TTC549 (cell line): ENCODE results near the gene CEP290.

Experiments used
- FAIRE-seq: peaks from 2 replicates; lab custom pipeline; 2012; peaks lifted over from hg19 to GRCh38; lab: Jason Lieb, UNC

Gene CEP290

DNA sequence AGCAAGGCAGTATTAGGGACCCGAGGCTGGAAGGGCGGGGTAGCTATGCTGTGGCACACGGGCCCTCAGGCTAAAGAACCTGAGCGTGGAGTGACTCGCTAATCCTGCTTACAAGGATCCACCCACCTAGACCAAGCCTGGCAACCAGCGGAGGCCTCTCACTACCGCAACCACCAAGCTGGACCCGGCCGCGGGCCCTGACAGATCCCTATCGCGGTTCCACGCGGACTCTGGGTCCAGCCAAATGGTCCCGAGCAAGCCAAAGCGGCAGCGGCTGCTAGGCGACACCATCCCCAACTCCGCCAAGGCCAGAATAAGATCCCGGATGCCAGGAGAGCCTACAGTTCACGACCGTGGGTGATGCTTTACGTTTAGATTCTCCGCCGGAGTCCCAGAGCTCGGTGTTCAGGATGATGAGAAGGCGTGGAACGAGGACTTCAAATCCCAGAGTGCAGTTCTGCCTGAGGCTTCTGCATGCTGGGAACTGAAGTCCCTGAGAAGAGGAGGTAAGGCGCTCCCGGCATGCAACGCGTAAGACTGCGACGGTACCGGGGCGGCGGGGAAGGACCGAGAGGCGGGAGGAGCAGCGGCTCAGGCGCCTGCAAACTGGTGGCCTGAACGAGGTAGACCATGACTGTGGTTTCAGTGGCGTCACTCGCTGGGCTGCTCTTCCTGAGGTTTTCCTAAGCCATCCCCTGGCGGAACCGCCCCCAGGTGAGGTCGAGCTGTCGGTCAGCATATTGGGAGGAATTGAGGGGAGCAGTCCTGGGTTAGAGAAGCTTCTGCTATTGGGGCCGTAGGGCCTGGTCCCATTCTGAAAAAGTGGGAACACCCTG, at the start of gene CEP290, which contains the start of gene TMTC3:
CEP290 (minus strand) TSS at position 315 of the 836 bp plus-strand sequence. CDS start 781 bp downstream, outside the sequence.
TMTC3 (plus strand) TSS at position 534 of the 836 bp plus-strand sequence. CDS start 6,009 bp downstream, outside the sequence.
- FAIRE-seq, result peak; percentile 96

GRCh38 chr12:88188180-88188579, 46.3 kb upstream of the CEP290 start:
- peak; percentile 20 for FAIRE-seq

DNA sequence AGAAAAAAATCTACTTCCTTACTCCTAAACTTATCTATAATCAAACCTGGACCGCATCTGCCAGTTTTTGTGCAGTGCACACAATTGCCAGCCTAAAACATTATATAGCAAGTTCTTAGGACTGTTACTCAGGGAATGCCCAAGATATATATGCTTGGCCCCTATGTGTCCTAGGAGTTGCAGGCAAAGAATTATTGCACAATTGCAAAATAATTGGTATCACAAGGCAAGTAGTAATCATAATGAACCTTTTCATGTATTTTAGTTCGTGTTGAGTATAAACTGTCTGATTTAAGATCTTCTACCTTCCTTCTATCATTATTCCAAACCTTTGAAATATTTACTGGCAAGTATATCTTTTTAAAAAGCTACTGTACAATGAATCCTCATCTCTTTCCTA, 45.7 kb upstream of the CEP290 start:
- FAIRE-seq, result no peak

DNA sequence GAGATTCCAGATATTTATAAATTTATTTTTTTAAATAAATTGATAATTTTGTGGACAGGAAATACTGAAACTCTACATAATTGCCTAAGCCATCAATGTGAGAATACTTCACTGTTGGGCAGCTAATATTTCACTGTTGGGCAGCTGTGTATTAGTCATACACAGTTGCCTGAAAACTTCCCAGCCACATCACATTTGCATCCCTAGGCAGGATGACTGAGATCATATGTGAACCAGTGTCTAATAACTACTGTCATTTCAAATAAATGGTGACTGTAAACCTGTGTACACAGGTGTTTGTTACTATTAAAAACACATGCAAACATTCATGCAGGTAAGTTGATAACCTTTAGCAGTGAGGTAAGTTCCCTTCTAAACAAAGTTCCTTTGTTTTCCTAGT, 44.1 kb upstream of the CEP290 start:
- FAIRE-seq, result no peak

DNA sequence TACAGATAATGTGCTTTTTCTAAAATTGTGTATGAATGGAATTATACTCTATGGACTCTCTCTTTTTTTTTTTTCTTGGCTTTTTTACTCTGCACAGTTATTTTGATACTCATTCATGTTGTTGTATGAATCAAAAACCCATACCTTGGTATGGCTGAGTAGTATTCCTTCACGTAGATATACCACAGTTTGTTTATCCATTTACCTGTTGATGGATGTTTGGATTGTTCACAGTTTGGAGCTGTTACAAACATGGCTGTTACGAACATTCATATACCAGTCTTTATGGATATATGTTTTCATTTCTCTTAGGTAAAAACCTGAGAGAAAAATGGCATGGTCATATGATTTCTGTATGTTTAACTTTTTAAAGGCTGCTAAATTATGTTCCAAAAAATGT, 43.4 kb upstream of the CEP290 start:
- no peak for FAIRE-seq

GRCh38 chr12:88184196-88184595, 42.3 kb upstream of the CEP290 start:
- no peak for FAIRE-seq

- FAIRE-seq, result no peak
Measured at GRCh38 chr12:88182416-88182815, 40.5 kb upstream of the CEP290 start.

DNA sequence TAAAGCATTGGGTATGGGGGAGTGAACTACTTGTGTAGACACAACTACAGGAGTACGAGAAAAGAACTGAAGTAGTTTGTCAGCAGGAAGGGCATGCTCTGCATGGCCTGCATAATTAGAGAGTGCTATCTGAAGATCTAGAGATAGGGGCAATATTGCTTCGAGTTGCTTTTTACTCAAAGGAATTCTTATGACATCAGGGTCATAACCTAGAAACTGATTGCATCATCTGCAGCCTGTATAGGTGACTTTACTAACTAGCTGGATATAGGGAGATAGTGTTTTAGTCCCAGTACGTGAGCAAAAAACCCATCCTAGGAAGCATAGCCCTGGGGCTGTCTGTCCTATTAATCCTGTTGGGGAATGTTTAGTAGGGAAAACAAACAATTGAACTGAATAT, 40.0 kb upstream of the CEP290 start:
- no peak for FAIRE-seq

- FAIRE-seq, result no peak
Measured at GRCh38 chr12:88179436-88180014, 37.6 kb upstream of the CEP290 start.

- FAIRE-seq, result no peak
Measured at GRCh38 chr12:88175544-88175943, 33.7 kb upstream of the CEP290 start.

DNA sequence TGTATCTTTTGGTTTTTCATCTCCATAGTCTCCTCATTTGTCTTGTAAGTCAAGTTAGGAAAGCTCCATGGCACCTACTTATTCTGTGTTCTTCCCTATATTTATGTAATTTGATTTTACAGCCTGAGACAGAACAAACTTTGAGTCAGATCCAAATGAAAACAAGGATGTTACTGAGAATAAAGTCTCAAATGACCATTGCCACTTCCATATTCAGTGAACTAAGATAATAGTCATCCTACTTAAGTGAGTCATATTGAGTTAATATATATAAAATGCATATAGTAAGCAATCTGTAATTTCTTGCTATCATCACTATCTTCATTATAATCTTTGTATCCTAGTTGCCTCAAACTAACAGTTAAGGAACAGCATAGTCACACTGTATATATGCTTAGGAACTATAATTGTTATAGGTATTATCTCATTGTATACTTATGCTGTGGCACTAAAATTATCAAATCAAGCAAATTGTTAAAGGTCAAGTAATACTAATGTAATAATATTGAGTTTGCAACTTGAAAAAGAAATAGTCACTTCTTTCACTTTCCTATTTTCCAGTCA, 31.0 kb upstream of the CEP290 start:
- no peak for FAIRE-seq

DNA sequence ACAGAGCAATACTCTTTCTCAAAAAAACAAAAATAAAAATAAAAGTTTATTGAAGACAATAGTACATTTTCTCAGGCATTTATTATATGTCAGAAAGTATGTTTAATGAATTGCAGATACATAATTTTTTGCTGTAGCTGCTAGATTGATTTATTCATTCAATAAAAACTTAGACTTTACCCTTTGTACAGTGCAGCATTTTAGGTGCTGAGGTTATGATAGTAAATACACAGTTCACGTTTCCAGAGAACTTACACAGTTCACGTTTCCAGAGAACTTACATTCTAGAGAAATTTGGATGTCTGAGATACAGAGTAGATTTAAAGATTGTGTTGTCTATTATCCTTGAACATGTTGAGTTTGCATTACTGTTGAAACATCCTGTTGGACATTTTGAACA, 25.5 kb upstream of the CEP290 start:
- no peak for FAIRE-seq

DNA sequence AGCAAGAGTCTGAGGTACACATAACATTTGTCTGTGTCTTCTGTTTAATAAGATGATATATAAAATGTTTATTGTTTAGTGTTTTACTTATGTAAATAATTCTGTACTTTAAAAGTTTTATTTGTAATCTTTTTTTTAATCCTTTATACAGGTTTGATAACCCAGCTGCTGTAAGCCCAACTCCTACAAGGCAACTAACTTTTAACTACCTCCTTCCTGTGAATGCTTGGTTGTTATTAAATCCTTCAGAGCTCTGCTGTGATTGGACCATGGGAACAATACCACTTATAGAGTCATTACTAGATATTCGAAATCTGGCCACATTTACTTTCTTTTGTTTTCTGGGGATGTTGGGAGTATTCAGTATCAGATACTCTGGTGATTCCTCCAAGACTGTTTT, 24.3 kb upstream of the CEP290 start:
- no peak for FAIRE-seq

DNA sequence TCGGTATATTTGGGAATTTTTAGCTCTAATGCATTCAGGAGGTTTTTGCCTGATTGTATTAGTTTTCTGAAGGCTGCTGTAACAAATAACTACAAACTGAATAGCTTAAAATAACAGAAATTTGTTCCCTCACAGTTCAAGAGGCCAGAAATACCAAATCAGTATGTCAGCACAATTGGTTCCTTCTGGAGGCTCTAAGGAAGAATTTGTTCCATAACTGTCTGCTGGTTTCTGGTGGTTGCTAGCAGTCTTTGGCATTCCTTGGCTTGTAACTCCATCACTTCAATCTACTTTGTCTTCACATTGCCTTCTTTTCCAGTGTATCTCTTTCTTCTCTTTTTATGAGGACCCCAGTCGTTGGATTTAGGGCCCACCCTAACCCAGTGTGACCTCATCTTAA, 21.5 kb upstream of the CEP290 start:
- no peak for FAIRE-seq

DNA sequence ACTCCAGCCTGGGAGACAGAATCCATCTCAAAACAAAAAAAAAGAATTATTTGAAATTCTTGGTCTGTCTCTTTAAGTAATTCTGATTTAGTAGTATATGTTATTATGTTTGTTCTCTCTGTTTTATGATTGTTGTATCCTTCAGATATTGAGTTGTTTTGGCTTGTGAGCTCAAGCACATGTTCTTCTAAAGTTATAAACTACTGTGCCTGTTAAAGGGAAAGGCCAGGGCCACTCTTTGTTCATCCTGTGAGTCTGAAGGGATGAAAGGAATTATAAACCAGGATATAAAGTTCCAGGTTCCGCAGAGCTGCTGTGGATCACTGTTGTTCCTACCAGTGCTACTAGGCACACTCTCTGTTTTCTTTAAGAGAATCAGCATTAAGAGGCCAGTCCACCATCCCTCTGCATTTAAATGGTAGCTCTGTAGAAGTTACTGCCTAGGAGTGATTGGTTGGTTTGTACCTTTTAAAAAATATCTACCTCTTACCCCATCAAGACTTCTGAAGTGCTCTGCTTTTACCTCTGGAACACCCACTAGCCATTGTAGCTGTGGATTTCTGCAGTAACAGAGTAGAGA, 14.3 kb upstream of the CEP290 start:
- no peak for FAIRE-seq

GRCh38 chr12:88153959-88154358, 12.1 kb upstream of the CEP290 start:
- peak; percentile 80 for FAIRE-seq

DNA sequence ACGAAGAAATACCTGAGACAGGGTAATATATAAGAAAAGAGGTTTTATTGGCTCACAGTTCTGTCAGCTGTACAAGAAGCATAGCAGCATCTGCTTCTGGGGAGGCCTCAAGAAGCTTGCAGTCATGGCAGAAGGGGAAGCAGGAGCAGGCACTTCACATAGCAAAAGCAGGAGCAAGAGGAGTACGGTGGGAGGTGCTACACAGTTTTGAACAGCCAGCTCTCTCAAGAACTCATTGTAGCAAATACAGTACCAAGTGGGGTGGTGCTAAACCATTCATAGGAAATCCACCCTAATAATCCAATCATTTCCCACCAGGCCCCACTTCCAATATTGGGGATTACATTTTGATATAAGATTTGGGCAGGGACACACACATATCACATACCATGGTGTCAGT, 8.2 kb upstream of the CEP290 start:
- FAIRE-seq, result no peak

- no peak for FAIRE-seq
Measured at GRCh38 chr12:88145567-88146505, 3.9 kb upstream of the CEP290 start.

DNA sequence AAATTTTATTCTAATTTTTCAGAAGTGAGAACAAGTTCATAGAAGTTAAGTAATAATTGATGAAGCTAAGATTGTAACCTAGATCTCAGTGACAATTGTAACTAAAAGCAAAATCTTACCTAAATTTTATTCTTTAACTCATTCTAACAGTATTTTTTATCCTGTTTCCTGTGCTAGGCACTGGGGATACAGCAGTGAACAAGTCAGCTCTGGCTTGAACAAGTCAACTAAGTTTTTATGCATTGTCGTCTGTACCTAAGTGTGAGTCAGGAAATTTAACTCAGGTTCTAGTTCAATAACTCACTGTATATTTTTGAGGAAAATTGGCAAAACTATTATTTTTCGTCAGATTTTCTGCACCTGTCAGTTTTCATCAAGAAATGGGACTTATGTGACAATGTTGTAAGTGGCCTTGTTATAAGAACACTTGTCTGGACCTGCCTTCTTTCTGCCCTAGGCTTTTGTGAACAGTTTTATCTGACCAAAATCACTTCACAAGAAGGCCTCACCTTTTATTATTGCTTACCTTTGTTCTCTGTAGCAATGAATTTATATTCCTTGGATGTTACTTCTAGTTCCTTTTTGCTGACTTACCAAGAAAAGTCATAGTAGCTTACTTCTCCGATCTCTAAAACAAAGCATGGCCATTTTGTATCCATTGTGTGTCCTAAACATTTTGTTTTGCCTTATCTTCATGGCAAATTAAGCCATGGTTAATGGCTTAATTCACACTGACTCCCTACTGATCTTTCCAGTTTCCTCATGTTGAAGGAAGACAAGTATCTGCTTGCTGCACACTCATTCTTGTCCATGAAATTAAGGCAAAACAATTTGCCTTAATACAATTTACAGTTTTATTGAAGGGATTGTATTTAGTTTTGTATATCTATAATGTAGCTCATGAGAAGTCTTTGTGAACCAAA, 2.9 kb upstream of the CEP290 start:
- FAIRE-seq, result no peak

DNA sequence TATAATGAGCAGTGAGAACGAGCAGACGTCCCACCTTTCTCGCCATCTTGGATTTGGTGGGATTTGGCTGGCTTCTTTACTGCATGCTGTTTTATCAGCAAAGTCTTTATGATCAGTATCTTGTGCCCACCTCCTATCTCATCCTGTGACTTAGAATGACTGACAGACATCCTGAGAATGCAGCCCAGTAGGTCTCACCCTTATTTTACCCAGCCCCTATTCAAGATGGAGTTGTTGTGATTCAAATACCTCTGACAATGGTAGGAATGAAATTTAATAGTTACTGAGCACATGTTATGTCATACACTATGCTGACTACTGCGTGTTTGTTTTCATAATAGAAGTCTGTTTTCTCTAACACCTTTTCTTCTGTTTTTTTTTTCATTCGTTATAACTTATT, 2.1 kb upstream of the CEP290 start:
- no peak for FAIRE-seq

DNA sequence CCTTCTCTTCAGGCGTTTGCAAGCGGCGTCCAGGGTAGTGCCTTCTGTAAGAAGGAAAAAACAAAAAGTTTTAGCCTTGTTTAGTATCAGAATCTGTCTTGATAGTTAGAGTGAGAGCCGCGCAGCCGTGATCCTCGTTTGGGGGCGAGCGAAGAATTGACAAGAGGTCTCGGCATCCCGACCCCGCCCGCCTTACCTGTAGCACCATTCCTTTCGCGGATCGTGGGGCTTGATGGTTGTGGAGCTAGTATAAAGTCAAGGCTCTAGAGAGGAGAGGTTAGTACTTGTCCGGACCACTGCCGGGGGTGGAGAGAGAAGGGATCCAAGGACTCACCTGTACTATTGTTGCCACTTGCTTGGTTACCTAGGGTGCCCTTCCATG, 713 bp upstream of the CEP290 start:
- no peak for FAIRE-seq
